IPS-20b (cell line): ENCODE data around the gene CDR2L.

Experiments
- H3K27ac ChIP-seq: one replicate; pipeline ENCODE4 v1.5.1; 2013; ENCODE audit warnings: low read length
- H3K27me3 ChIP-seq: 2 replicates; pipeline ENCODE4 v1.6.1; 2013; ENCODE audit warnings: mild to moderate bottlenecking, low read length, inconsistent platforms; ENCODE audit not compliant: insufficient read depth
- H3K36me3 ChIP-seq: 2 replicates; pipeline ENCODE4 v1.6.1; 2013; ENCODE audit warnings: low read depth, mild to moderate bottlenecking, inconsistent platforms, low read length, moderate library complexity; ENCODE audit not compliant: insufficient read depth
- H3K4me1 ChIP-seq: 2 replicates; pipeline ENCODE4 v1.6.1; 2013; ENCODE audit warnings: mild to moderate bottlenecking, control low read depth, inconsistent platforms, low read length, moderate library complexity; ENCODE audit not compliant: insufficient read depth
- H3K4me3 ChIP-seq: 2 replicates; pipeline ENCODE4 v1.5.1; 2013; ENCODE audit warnings: mild to moderate bottlenecking, low read length, inconsistent platforms
- H3K9ac ChIP-seq: 2 replicates; pipeline ENCODE4 v1.6.1; 2013; ENCODE audit warnings: low read depth, mild to moderate bottlenecking, inconsistent platforms, low read length, moderate library complexity
- H3K9me3 ChIP-seq: 2 replicates; pipeline ENCODE4 v1.6.1; 2013; ENCODE audit warnings: mild to moderate bottlenecking, low read depth, low read length, inconsistent platforms; ENCODE audit not compliant: insufficient read depth

Gene CDR2L

DNA sequence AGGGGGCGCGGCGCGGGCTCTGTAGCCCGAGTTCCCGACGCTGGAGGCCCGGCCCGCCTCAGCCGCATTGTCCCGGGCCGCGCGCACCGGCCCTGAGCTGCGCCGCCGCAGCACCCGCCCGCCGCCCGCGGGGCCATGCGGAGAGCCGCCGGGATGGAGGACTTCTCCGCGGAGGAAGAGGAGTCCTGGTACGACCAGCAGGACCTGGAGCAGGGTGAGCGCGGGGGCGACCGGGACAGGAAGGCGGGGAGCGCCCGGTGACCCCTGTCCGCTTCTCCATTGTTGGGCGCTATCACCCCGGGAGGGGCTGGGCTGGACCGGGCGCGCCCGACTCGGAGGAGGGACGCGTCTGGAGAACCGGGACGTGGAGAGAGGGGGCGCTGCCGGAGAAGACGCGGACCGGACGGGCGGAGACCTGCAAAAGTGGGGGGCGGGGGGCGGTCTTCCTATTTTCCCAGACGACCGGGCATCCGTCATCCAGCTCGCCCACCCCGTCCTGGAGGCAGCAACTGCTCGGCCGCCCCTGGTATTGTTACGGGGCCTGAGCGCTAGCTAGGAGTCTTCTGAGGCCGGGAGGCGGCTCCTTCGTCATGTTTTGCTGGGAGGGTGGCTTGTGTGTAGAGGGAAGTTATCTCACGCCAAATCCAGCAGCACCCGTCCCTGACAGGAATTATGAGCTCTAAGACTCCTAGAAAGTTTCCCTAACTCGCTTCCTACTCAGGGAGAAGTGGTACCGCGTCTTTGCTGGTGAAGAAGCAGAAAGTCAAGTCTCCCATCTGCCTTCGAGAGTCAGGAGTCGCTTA, 678 bp downstream of the CDR2L start:
- H3K4me3 ChIP-seq = peak overlapping the region; percentile 82
- H3K36me3 ChIP-seq = 0 out of 2 replicates have a peak, but pooled peaks cover under 1% of the 10 kb centered on the region
- no peaks in the 10 kb centered on the region for H3K27me3 ChIP-seq
- H3K9me3 ChIP-seq = no peaks in the 10 kb centered on the region
- H3K9ac ChIP-seq = peak overlapping the region; percentile 76; the same call in 1 of the 2 replicates
- no peak overlapping the region for H3K27ac ChIP-seq
- H3K4me1 ChIP-seq = peaks cover 5% of the 10 kb centered on the region; the same call in 1 of the 2 replicates

DNA sequence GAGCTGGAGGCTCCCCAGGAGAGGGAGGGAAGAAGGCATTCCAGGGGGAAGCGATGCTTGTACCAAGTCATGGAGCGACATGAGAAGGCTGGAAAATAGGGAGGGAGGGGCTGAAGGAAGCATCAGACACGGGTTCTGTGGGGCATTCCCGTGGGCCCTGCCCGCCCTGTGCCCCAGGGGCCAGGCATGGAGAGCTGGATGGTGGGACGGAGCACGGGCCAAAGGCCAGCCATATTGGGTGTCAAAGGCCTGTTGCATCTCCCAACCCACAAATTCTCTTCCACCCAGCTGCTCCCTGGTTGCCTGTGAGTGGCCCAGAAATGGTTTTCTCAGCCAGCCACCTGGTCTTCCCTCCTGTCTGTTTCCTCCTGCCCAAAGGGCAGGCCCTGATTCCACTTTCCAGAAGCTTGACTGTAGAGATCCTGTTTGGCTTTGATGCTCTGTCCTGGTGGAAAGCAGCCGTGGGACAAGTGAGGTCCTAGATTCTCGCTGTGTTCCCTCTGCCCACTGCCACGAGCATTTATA, 3.2 kb downstream of the CDR2L start:
- H3K36me3 ChIP-seq = peaks cover 14% of the 10 kb centered on the region
- no peaks in the 10 kb centered on the region for H3K9me3 ChIP-seq
- peaks cover 5% of the 10 kb centered on the region; the same call in 1 of the 2 replicates for H3K4me1 ChIP-seq
- H3K9ac ChIP-seq = no peak overlapping the region
- no peaks in the 10 kb centered on the region for H3K27me3 ChIP-seq
- no peak overlapping the region for H3K4me3 ChIP-seq
- H3K27ac ChIP-seq = no peak overlapping the region

DNA sequence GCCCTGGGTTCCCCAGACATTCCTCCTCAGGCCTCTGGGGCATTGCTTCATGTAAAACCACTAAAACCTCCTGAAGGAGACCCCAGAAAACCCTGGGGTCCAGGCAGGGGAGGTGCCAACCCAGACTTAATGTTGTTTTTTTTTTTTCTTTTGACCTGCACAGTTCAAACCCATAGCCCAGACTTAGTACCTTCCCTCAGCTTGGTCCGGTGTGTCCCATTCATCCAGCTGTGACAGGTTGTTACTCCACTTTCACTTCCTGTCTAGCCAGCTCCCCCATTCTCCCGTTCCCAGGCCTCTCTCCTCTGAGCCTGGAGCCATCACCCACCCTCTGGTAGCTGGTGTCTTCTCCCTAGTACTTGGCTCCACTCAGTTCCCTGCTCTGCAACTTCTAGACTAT, 4.8 kb downstream of the CDR2L start:
- Histone ChIP-seq H3K9ac (no peak overlapping the region), H3K36me3 (peaks cover 14% of the 10 kb centered on the region), H3K27ac (no peak overlapping the region), H3K27me3 (no peaks in the 10 kb centered on the region), H3K4me1 (peaks cover 5% of the 10 kb centered on the region; the same call in 1 of the 2 replicates), H3K4me3 (no peak overlapping the region), H3K9me3 (no peaks in the 10 kb centered on the region)

DNA sequence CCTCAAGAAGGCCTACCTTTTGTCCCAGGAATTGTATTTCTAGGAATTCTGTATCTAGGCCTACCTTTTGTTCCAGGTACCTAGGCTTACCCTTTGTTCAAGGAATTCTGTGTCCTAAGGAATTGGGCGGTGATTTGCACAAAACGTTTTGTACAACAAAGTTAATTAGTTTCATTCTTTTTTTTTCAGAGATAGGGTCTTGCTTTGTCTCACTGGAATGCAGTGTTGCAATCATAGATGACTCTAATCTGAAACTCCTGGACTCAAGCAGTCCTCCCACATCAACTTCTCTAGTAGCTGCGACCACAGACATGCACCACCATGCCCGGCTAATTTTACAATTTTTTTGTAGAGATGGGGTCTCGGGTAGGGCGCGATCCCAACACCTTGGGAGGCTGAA, 7.0 kb downstream of the CDR2L start:
- Histone ChIP-seq H3K36me3 (peaks cover 17% of the 10 kb centered on the region), H3K27me3 (no peaks in the 10 kb centered on the region), H3K9ac (no peak overlapping the region), H3K9me3 (no peaks in the 10 kb centered on the region), H3K4me1 (no peaks in the 10 kb centered on the region), H3K4me3 (no peak overlapping the region), H3K27ac (no peak overlapping the region)

GRCh38 chr17:74995847-74996246, 8.4 kb downstream of the CDR2L start:
- no peak overlapping the region for H3K9ac ChIP-seq

GRCh38 chr17:74998783-74999182, 11.4 kb downstream of the CDR2L start:
- peaks cover 36% of the 10 kb centered on the region for H3K36me3 ChIP-seq
- H3K9ac ChIP-seq = no peak overlapping the region
- H3K27me3 ChIP-seq = no peaks in the 10 kb centered on the region
- H3K4me1 ChIP-seq = no peaks in the 10 kb centered on the region
- no peak overlapping the region for H3K4me3 ChIP-seq
- no peaks in the 10 kb centered on the region for H3K9me3 ChIP-seq
- no peak overlapping the region for H3K27ac ChIP-seq

More at GRCh38 chr17:74995847-74996246, 8.4 kb downstream of the CDR2L start:
- no peak overlapping the region for H3K4me3 ChIP-seq
- no peak overlapping the region for H3K27ac ChIP-seq
- no peaks in the 10 kb centered on the region for H3K27me3 ChIP-seq
- H3K36me3 ChIP-seq = peaks cover 21% of the 10 kb centered on the region
- H3K9me3 ChIP-seq = no peaks in the 10 kb centered on the region
- H3K4me1 ChIP-seq = no peaks in the 10 kb centered on the region

DNA sequence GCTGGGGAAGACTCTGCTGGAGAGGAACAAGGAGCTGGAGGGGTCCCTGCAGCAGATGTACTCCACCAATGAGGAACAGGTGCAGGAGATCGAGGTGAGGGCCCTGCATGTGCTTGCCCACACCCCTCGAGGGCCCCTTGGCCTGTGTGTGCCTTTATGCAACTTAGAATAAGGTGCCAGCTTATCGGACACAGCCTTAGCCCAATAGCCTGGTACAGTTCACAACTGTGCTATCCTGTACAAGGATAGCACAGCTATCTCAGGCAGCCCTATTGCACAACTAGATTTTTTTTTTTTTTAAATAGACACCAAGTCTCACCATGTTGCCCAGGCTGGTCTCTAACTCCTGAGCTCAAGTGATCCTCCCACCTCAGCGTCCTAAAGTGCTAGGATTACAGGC, 12.1 kb downstream of the CDR2L start:
- Histone ChIP-seq H3K4me1 (no peaks in the 10 kb centered on the region), H3K4me3 (no peak overlapping the region), H3K36me3 (peaks cover 29% of the 10 kb centered on the region), H3K27me3 (no peaks in the 10 kb centered on the region), H3K9me3 (no peaks in the 10 kb centered on the region), H3K27ac (no peak overlapping the region), H3K9ac (no peak overlapping the region)

DNA sequence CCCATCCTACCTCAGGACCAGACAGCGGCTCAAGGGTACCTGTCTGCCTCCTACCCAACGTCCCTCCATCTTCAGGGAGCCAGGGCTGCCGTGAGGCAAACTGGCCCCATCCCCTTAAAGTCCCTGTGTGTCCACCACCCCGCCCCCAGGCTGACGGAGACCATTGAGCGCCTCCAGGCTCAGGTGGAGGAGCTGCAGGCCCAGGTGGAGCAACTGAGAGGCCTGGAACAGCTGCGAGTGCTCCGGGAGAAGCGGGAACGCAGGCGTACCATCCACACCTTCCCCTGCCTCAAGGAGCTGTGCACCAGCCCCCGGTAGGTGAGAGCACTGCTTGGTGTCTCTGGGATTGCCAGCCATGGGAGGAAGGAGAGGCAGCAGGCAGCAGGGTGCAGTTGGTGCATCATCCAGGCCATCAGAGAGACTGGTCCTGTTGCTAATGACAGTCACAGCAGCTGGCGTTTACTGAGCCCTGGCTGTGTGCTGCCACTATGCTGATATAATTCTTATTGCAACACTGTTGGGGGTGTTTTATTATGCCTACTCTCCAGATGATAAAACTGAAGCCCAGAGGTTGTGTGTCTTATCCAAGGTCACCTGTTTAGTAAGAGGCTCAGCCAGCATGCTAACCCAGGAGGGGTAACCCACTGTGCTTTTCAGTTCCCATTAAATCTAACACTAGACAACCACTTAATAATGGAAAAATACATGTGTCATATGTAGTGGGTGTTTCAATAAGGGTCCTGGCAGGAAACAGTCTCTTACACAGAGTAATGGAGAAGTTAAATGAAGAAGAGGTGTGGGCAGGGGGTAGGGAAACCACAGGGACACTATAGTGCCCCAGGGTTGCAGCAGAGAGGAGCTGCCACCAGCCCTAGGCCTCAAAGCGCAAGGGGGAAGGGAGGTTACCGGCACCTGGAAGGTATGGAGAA, 14.7 kb downstream of the CDR2L start:
- H3K4me1 ChIP-seq = no peaks in the 10 kb centered on the region
- no peaks in the 10 kb centered on the region for H3K9me3 ChIP-seq
- no peak overlapping the region for H3K27ac ChIP-seq
- no peak overlapping the region for H3K4me3 ChIP-seq
- H3K27me3 ChIP-seq = no peaks in the 10 kb centered on the region
- H3K9ac ChIP-seq = no peak overlapping the region
- H3K36me3 ChIP-seq = peaks cover 34% of the 10 kb centered on the region

DNA sequence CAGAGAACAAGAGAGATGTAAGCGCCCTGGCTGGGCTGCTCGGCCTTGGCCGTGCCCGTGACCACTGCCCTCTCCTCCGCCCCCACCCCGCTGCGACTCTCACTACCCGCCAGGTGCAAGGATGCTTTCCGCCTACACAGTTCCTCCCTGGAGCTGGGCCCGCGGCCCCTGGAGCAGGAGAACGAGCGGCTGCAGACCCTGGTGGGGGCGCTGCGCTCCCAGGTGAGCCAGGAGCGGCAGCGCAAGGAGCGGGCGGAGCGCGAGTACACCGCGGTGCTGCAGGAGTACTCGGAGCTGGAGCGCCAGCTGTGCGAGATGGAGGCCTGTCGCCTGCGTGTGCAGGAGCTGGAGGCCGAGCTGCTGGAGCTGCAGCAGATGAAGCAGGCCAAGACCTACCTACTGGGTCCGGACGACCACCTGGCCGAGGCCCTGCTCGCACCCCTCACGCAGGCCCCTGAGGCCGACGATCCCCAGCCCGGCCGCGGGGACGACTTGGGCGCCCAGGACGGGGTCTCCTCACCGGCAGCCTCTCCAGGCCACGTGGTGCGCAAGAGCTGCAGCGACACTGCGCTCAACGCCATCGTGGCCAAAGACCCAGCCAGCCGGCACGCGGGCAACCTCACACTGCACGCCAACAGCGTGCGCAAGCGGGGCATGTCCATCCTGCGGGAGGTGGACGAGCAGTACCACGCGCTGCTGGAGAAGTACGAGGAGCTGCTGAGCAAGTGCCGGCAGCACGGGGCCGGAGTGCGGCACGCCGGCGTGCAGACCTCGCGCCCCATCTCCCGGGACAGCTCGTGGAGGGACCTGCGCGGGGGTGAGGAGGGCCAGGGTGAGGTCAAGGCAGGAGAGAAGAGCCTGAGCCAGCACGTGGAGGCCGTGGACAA, 15.9 kb downstream of the CDR2L start:
- no peaks in the 10 kb centered on the region for H3K4me1 ChIP-seq
- no peaks in the 10 kb centered on the region for H3K9me3 ChIP-seq
- H3K36me3 ChIP-seq = peaks cover 34% of the 10 kb centered on the region
- no peak overlapping the region for H3K4me3 ChIP-seq
- no peak overlapping the region for H3K9ac ChIP-seq
- H3K27ac ChIP-seq = no peak overlapping the region
- no peaks in the 10 kb centered on the region for H3K27me3 ChIP-seq

DNA sequence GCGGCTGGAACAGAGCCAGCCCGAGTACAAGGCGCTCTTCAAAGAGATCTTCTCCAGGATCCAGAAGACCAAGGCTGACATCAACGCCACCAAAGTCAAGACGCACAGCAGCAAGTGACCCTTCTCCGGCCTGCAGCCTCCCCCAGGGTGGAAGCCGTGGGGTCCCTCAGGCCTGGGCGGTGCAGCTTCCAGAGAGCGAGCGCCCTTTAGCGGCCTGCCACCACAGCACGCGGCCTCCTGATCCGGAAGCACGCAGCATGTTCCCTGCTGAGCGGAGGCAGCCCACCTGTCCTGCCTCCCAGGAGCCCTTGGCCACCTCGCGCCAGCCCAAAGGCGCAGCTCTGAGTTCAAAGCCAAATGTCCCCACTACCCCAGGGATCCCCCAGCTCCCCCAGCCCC, 16.5 kb downstream of the CDR2L start:
- Histone ChIP-seq H3K9ac (no peak overlapping the region), H3K9me3 (no peaks in the 10 kb centered on the region), H3K4me3 (no peak overlapping the region), H3K27ac (no peak overlapping the region), H3K36me3 (peaks cover 34% of the 10 kb centered on the region), H3K27me3 (no peaks in the 10 kb centered on the region), H3K4me1 (no peaks in the 10 kb centered on the region)

DNA sequence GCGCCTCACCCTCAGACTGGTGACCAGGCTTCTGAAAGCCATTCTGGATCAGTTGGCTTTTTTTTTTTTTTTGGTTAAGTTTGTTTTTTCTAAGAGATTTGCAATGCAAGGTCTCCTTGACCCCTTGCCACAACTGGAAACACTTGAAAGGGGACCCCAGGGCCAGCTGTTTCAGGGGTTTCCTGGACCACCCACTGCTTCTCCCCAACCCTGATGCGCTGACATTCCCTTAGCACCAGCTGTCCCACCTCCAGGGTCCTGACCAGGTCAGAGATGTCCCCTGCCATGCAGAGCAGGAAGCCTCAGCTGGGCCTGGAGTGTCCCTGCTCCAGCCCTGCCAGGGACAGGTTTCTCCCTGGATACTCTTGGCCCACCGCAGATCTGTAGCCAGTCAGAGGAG, 16.9 kb downstream of the CDR2L start:
- no peaks in the 10 kb centered on the region for H3K27me3 ChIP-seq
- no peak overlapping the region for H3K4me3 ChIP-seq
- H3K36me3 ChIP-seq = peaks cover 32% of the 10 kb centered on the region
- H3K9ac ChIP-seq = no peak overlapping the region
- no peaks in the 10 kb centered on the region for H3K4me1 ChIP-seq
- H3K9me3 ChIP-seq = no peaks in the 10 kb centered on the region
- H3K27ac ChIP-seq = no peak overlapping the region
